GM18505 (cell line): ENCODE data around the gene PPARA.

Experiments used
- ATAC-seq: cut with Tn5 transposase; IDR thresholded peaks from one replicate; pipeline ENCODE4 v1.9.1; 2021; ENCODE audit not compliant: unreplicated experiment
- POLR2A ChIP-seq: IDR thresholded peaks from 4 replicates; pipeline ENCODE4 v1.6.1; 2011; ENCODE audit warnings: borderline replicate concordance; ENCODE audit not compliant: insufficient read depth, insufficient read length; ENCODE audit errors: extremely low read depth

The PPARA gene

DNA sequence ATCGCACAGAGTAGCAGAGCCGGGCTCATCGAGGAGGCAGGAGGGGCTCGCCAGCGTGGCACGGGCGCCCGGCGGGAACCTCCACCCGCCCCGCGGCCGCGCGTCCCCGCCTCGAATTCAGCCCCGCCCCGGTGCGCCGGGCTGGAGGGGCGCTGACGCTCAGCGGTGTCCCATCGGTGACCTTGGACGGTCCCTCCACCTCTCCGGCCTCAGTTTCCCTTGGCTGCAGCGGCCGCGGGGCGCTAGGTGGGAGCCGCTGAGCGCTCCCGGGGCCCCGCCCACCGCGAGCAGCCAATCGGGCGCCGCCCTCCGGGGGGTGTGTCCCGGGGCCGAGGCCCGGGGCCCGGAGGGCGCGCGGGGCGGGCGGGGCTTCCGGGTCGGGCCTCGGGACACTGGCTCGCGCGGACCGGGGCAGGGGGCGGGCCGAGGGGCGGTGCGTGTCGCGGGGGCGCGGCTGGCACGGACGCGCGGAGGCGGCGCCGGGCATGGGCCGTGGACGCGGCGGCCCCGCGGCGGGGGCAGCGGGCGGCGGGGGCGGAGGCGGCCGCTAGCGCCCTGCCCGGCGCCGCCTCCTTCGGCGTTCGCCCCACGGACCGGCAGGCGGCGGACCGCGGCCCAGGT, at the start of gene PPARA:
Gene PPARA (plus strand): TSS at position 493 of the 621 bp plus-strand sequence. CDS start 47,858 bp downstream, outside the sequence.
- peak; percentile 73 for ATAC-seq
- peak; percentile 31 for TF ChIP-seq POLR2A

DNA sequence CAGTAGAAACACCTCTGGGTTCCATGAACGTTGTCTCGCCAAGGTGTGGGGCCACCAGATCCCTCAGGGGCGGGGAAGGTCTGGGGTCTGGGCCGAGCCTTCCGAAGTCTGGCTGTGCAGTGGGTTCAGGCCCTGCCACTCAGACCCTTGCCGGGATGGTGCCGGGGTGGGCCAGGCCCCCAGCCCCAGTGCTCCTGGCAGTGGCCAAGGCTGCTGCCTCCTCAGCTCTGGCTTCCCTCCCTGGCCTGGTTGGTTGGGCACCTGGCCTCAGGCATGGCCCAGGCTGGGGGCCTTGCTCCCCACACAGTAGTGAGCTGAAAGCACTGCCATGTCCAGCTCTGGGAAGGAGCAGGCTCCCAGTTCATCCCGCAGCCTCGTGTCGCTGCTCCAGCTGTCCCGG, 48.2 kb upstream of the PPARA start:
- no peak for ATAC-seq
- TF ChIP-seq POLR2A: no peak

DNA sequence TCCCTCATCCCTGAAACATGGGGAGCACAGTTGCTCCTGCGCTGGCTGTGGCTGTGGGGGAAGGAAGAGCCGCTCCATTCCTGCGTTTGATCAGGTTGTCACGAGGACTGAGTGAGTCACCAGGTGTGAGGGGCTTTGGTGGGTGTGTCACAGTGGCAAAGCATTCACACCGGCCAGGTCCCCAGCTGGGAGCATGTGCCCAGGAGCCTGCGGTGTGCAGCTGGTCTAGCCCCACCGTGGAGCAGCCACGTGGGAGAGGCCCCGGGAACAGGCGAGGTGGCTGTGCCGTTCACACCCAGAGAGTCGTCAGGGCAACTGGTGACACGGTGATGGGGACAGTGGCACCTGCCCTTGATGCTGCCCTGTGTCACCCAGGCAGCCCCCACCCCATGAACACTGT, 47.6 kb upstream of the PPARA start:
- ATAC-seq: no peak

DNA sequence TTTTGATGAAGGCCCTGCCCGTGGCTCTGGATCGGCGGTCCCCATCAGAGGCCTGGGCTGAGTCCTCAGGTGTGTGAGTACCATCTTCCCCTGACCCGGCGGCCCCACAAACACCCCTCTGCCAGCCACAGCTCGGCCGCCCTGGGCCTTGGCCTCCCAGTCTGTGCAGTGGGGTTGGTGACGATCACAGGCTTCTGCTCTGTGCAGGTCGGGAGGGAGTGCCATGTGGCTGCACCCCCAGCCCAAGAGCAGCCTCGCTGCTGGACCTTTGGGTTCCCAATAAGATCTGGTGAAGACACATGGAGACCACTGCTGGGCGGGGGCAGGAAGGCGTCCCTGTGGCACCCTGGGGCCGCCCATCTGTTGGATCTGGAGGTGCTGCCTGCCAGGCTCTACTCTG, 47.1 kb upstream of the PPARA start:
- ATAC-seq: no peak
- no peak for TF ChIP-seq POLR2A

More for the DNA sequence above, 47.6 kb upstream of the PPARA start:
- TF ChIP-seq POLR2A: no peak

DNA sequence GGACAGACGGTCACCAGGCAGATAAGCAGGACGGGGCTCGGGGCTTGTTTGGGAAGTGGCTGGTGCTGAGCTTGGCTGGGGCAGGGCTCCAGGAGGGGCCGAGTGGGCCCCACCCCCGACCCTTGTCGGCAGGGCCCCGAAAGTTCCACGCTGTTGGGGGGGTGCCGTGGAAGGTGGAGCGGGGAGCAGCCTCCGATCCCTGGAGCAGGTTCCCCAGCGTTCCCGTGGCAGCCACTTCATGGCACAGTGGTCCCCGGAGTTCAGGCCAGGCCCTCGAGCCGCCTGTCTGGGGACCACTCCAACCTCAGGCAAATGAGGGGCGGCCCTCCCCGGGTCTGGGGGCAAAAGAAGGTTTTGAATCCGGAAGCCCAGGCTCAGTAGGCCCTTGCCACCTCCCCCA, 46.7 kb upstream of the PPARA start:
- ATAC-seq: no peak
- no peak for TF ChIP-seq POLR2A

DNA sequence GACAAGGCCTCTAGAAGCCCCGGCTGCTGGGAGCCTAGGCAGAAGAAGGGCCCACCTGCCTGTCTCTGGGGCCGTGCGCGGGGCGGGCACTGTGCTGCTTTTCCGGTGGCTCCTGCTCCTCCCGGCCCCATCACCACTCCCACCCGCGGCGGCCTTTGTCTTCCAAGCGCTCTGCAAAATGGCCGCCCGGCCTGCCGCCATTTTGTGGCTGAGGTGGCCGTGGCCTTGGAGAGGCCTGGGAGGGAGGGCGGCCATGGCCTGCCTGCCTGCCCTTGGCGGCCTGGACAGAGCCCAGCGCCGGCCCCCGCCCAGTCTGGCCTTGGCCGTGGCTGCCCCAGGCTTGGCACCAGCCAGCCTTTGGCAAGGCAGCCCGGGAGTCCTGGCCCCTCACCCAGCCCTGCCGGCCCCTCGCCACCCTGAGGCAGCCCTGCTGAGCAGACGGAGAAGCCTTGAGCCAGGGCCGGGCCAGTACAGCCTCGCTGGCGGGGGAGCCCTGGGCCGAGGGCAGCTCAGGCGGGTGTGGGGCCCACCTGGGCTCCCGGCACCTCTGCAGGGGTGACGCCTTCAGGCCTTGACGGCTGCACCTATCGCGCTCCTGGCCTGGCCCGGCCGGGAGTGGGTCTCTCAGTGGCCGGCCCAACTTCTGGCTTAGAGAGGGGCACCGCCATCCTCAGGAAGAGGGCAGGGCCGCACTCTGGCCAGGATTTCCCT, 46.0 kb upstream of the PPARA start:
- TF ChIP-seq POLR2A: no peak
- no peak for ATAC-seq

DNA sequence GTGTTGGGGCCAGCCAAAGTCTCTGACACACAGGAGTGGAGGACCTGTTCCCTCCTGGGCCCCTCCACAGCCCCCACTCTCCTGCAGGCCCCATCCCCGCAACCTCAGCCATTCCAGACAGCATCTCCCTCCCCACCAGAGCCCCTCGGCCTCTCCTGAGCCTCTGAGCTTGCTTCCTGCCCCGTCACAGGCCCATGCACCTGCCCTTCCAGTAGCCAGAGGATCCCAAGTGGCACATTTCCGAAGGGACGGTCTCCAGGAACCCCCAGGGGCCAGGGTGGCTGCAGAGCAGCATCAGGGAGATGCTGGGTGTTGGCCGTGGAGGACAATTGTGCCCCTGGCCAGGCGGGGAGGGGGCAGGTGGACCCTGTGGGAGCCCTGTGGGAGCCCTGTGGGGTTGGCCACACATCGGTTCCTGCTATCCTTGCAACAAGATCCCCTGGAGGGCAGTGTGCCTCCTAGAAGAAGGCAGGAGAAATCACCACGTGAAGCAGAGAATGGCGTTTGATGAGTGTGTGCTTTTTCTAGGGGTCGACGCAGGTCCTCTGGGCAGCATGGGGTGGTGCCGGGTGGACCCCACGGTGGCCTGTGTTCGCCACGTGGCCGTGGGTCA, 45.3 kb upstream of the PPARA start:
- ATAC-seq: no peak
- no peak for TF ChIP-seq POLR2A

DNA sequence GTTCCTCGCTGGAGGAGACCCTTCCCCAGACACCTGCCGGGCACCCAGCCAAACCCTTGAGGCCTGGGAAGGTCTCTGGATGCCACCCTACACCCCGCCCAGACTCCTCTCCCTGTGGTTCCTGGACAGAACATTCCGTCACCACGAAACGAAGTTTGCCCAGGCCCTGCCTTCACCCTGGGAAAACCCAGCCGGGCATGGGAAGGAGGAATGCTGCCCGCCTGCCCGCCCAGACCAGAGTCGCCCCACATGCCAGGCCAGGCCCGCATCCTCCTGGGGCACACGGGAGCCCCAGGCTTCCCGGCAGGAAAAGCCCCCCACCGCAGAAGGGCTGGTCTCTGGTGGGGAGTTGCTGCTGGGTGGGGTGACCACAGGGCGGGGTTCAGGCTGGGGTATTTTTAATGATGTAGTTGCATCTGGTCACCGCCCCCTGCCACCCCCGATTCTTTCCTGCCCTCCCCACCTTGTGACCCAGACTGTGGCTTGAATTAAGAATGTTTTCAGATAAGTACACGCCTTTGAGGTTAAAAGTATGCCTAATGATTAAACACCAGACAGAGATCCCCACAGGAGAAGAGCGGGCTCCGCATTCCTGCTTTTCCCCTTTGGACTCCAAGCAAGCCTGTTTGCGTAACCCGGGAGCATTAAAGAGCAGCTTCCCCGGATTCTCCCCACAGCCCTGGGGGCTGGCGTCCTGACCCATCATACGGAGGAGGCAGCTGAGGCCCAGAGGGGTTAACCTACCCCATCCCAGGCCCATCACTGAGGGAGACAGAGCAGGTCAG, 44.6 kb upstream of the PPARA start:
- ATAC-seq: no peak
- TF ChIP-seq POLR2A: no peak

DNA sequence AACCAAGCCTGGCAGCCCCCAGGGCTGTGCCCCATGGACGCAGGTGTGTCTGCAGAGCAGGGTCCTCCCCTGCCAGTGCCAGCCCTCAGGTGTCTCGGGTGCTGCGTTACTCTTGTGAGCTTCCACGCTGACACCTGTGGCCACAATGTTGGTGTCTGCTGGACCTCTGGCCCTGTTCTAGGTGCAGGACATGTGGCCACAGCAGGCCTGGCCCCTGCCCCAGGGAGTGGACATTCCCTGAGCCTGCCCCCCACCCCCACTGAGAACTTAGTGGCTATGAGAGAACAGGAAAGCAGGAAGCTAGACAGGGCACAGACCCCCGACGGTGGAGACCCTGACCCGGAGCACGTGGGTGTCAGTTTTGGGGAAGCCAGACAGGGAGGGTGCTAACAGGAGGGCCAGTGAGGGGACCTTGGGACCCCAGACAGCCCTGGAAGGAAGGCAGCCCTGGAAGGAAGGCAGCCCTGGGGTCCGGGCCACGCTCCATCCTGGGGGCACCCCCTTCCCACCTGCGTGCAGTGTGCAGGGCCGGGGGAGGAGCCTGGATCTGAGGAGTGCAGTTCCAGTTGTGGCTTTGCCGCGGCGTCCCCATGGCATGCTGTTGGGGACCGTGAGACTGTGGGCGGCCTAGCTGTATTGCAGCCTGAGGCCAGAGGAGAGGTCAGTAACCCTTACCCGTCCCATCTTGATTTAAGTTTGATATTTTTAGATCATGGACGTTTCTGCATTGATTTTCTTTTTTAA, 43.9 kb upstream of the PPARA start:
- ATAC-seq: no peak
- TF ChIP-seq POLR2A: no peak

DNA sequence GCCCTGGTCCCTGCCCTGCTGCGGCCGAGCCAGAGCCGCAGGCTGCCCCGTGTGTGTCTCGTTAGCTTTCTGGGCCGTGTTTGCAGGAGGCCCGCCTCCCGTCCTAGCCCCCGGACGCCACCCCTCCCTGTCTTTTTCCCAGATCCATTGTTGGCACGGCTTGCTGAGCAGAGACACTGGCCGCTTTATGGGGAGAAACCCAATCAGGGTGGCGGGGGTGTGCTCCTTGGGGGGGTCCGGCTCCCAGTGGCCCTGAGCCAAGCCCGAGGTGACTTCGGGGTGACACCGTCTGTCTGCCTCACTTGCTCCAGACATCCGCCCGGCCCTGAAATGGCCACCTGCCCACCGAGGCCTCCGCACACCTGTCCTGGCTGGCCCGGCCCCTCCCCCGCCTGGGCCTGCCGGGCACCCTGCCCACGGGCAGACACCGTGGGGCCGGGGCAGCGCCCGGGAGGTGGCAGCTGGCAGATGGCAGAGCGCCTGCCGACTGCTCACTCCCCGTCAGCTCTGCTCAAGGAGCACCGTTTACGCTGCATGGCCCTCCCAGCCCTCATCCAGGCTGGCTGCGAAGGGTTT, 43.1 kb upstream of the PPARA start:
- no peak for TF ChIP-seq POLR2A

DNA sequence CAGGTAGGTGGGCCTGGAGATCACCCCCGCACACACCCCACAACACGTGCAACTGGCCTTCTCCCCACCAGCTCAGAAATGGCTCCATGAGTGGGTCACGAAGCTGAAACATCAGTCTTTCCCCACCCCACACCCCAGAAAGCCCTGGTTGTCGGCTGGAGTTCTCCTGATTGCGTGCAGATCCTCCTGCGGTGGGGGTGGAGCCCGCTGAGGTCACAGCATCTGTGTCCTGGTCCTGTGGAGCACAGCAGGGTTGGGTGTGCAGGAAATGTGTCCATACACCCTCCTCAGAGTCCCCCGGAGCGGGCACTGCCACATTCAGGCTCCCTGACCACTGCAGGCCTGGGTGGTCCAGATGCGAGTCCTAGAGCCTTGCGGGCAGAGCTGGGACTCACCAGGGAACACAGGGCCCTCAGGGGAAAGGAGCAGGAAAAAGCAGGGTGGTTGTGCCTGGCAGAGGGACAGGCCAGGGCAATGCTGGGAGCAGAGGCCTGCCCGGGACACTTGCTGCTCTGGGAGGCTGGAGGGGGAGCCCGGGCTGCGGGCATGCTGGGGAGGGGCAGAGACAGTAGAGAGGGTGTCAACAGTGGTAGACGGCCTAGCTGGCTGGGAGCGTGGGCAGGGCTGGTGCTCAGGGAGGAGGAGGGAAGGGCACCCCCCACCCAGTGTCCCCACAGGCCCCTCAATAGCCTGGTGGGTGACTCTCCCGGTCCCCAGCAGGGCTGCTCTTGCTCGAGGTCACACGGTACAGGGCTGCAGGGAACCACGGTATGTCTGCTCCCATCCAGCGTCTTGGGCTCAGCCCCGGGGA, 42.4 kb upstream of the PPARA start:
- no peak for ATAC-seq
- no peak for TF ChIP-seq POLR2A

More for the DNA sequence above, 43.1 kb upstream of the PPARA start:
- ATAC-seq: no peak
